Glomerular visceral epithelial cell (primary cell): Measurements from ENCODE around the gene CCDC178.
"Not testable (repeated sequence)": the region's sequence is repeated elsewhere in the genome, so short reads cannot be mapped to it uniquely, and the experiment has no call there.

Source experiments
- DNase-seq: peaks from one replicate; pipeline ENCODE4 v3.0.0-alpha.2; 2016; ENCODE audit errors: extremely low spot score

CCDC178 gene

GRCh38 chr18:33355263-33355662 is 85.3 kb downstream of the CCDC178 start:
- DNase-seq, result no peak

- no peak for DNase-seq
Observed at GRCh38 chr18:33350256-33350655, 90.3 kb downstream of the CCDC178 start.

- DNase-seq, result not testable (repeated sequence)
Observed at GRCh38 chr18:33339733-33340132, 100.8 kb downstream of the CCDC178 start.

- no peak for DNase-seq
Observed at GRCh38 chr18:33334781-33335180, 105.7 kb downstream of the CCDC178 start.

GRCh38 chr18:33330711-33331110 is 109.8 kb downstream of the CCDC178 start:
- no peak for DNase-seq

GRCh38 chr18:33326975-33327374 is 113.5 kb downstream of the CCDC178 start:
- no peak for DNase-seq

- no peak for DNase-seq
Observed at GRCh38 chr18:33317640-33318039, 122.9 kb downstream of the CCDC178 start.

GRCh38 chr18:33316146-33316587 is 124.4 kb downstream of the CCDC178 start:
- no peak for DNase-seq

GRCh38 chr18:33307520-33307919 is 133.0 kb downstream of the CCDC178 start:
- no peak for DNase-seq

GRCh38 chr18:33304277-33304676 is 136.2 kb downstream of the CCDC178 start:
- no peak for DNase-seq

- DNase-seq, result no peak
Observed at GRCh38 chr18:33291539-33291938, 149.0 kb downstream of the CCDC178 start.

- DNase-seq, result no peak
Observed at GRCh38 chr18:33288082-33288716, 152.3 kb downstream of the CCDC178 start.

- DNase-seq, result no peak
Observed at GRCh38 chr18:33282709-33283333, 157.7 kb downstream of the CCDC178 start.

GRCh38 chr18:33282142-33282541 is 158.4 kb downstream of the CCDC178 start:
- DNase-seq, result no peak

- DNase-seq, result no peak
Observed at GRCh38 chr18:33277431-33277830, 163.1 kb downstream of the CCDC178 start.

GRCh38 chr18:33275843-33276242 is 164.7 kb downstream of the CCDC178 start:
- no peak for DNase-seq

- DNase-seq, result no peak
Observed at GRCh38 chr18:33270297-33270696, 170.2 kb downstream of the CCDC178 start.

GRCh38 chr18:33269223-33269622 is 171.3 kb downstream of the CCDC178 start:
- no peak for DNase-seq

- no peak for DNase-seq
Observed at GRCh38 chr18:33264566-33264965, 176.0 kb downstream of the CCDC178 start.

- no peak for DNase-seq
Observed at GRCh38 chr18:33239298-33239697, 201.2 kb downstream of the CCDC178 start.

GRCh38 chr18:33232318-33232626 is 208.2 kb downstream of the CCDC178 start:
- no peak for DNase-seq

- DNase-seq, result peak; percentile 68
Observed at GRCh38 chr18:33231474-33232317, 208.8 kb downstream of the CCDC178 start.

GRCh38 chr18:33212363-33212762 is 228.2 kb downstream of the CCDC178 start:
- no peak for DNase-seq
